A673 (cell line): Measurements from ENCODE around the gene RECK. TPM values are rescaled to one million over a fixed set of nuclear protein-coding genes. Genes with fewer than 3 reads are reported as not detected.

Experiments
- BruUV-seq: library from RNA; stranded (reverse); fragments of 400-500 nt; replicated peaks from 2 replicates; lab custom pipeline; 2021; lab: Mats Ljungman, UMichigan
- CTCF ChIA-PET: fragments of 300-600 bp; sonication (Branson Sonifier 250); formaldehyde crosslinking; loops from one replicate; lab custom pipeline; 2022; ENCODE audit warnings: antibody characterized with exemption; lab: Charles Lee
- POLR2A ChIA-PET: fragments of 300-600 bp; sonication (Branson Sonifier 250); formaldehyde crosslinking; loops from one replicate; lab custom pipeline; 2022; ENCODE audit warnings: antibody characterized with exemption; ENCODE audit not compliant: low non-redundant PET; lab: Charles Lee
- DNase-seq: peaks from one replicate; pipeline ENCODE4 v3.0.0-alpha.2; 2015; ENCODE audit warnings: low spot score
- H3K27ac ChIP-seq: fragments of 200-600 bp; sonication (generic); 2 replicates; pipeline ENCODE4 v1.5.1; 2016; ENCODE audit warnings: mixed run types, low read depth, mild to moderate bottlenecking, mixed read lengths, antibody characterized with exemption, low read length; ENCODE audit not compliant: poor library complexity, severe bottlenecking
- H3K27me3 ChIP-seq: fragments of 200-600 bp; sonication (generic); replicated peaks from 2 replicates; pipeline ENCODE4 v1.6.1; 2017; ENCODE audit warnings: mixed run types, low read depth, mild to moderate bottlenecking, mixed read lengths, antibody characterized with exemption, low read length; ENCODE audit not compliant: insufficient read depth, poor library complexity
- H3K36me3 ChIP-seq: fragments of 200-600 bp; sonication (generic); 2 replicates; pipeline ENCODE4 v1.6.1; 2016; ENCODE audit warnings: mixed run types, mild to moderate bottlenecking, mixed read lengths, antibody characterized with exemption, low read length; ENCODE audit not compliant: insufficient read depth, poor library complexity, severe bottlenecking
- H3K4me1 ChIP-seq: fragments of 200-600 bp; sonication (generic); 2 replicates; pipeline ENCODE4 v1.6.1; 2017; ENCODE audit warnings: mixed run types, mild to moderate bottlenecking, mixed read lengths, antibody characterized with exemption, low read length; ENCODE audit not compliant: insufficient read depth, poor library complexity, severe bottlenecking
- H3K4me3 ChIP-seq: fragments of 200-600 bp; sonication (generic); 2 replicates; pipeline ENCODE4 v1.5.1; 2016; ENCODE audit warnings: low read depth, mixed run types, mild to moderate bottlenecking, mixed read lengths, low read length; ENCODE audit not compliant: poor library complexity, severe bottlenecking
- H3K9me3 ChIP-seq: fragments of 200-600 bp; sonication (generic); 2 replicates; pipeline ENCODE4 v1.6.1; 2016; ENCODE audit warnings: mixed run types, low read depth, mild to moderate bottlenecking, mixed read lengths, antibody characterized with exemption, low read length; ENCODE audit not compliant: poor library complexity, severe bottlenecking
- CTCF ChIP-seq: fragments of 300-800, 200-600 bp; sonication (generic); conservative IDR thresholded peaks from 2 replicates; pipeline ENCODE4 v1.5.1; 2017; ENCODE audit warnings: low read depth, mild to moderate bottlenecking, antibody characterized with exemption, low read length, moderate library complexity, mixed read lengths
- EZH2 ChIP-seq: fragments of 200-600 bp; sonication (generic); IDR thresholded peaks from 2 replicates; pipeline ENCODE4 v1.6.1; 2017; ENCODE audit warnings: borderline replicate concordance, low read depth, mild to moderate bottlenecking, mixed read lengths, antibody characterized with exemption, low read length; ENCODE audit not compliant: poor library complexity, severe bottlenecking
- intact Hi-C: fragments of 100-400 bp; cut with micrococcal nuclease; formaldehyde crosslinking; loops from one replicate; pipeline ENCODE4 v1.10.0; 2022; ENCODE audit not compliant: unreplicated experiment
- total RNA-seq: library from RNA; stranded (reverse); gene quantifications from 2 replicates; pipeline ENCODE4 v1.2.3, GENCODE V29; 2021

Gene RECK
- total RNA-seq, 1 experiment from 2014 or later: 9.1 TPM

DNA sequence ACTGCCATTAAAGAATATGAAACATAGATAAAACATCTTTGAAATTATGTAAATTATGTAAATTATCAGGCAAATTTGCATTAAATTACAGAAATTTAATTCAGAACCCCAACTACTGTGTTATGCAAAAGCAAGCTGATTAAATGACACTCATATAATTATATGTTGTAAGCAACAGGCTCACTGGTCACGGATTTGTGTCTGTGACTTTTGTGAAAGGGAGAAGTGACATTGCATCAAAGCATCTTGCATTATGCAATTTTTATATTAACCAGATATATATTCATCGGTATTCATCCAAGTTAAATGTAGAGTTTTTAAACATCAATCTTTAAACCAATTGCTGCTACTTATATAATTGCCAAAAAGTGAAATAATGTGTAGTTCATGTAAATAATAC lies 86.8 kb downstream of the RECK start:
- DNase-seq: no peak
- H3K9me3 ChIP-seq: no peaks in the 10 kb centered on the region
- no peak overlapping the region for H3K4me3 ChIP-seq
- intact Hi-C loops: no loop called here
- ChIA-PET POLR2A (no interaction called here), CTCF (no interaction called here)
- no peaks in the 10 kb centered on the region for H3K27me3 ChIP-seq
- no peaks in the 10 kb centered on the region for H3K36me3 ChIP-seq
- H3K27ac ChIP-seq: no peak overlapping the region
- H3K4me1 ChIP-seq: no peaks in the 10 kb centered on the region
- no TSS peak for BruUV-seq
- TF ChIP-seq CTCF (no peak), EZH2 (no peak)

DNA sequence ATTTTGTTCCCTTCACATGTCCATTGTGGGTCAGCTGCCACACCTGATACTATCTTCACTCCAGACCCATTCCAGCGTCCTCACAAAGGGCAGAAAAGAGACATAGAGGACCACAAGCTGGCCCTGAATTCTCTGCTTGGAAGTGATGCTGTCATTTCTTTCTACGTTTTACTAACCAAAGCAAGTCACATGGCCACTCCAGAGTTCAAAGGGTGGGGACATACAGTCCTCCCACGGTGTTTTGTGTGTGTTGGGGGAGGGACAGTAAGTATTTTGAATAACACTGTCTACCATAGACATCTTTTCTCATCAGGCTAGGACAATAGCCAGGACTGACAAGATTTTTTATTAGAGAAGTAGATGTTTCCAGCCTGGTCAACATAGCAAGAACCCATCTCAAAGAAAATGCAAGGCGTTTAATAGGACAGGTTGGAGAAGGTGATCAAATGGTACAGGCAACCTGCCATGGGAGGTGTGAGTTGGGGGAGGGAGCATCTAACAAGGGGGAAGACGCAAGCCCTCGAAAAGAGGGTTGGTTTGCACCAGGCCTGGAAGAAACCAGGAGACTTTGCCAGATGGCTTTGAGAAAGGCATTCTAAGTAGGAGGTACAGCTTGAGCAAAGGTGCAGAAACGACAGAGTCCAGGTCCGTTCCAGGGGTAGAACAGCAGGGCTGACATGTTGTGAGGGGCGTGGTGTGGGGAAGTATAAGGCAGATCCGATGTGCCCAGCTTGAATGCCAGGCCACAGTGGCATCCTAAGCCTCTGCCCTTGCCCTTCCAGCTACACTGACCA lies 88.5 kb downstream of the RECK start:
- intact Hi-C loops: no loop called here
- ChIA-PET POLR2A (no interaction called here), CTCF (no interaction called here)
- Histone ChIP-seq H3K9me3 (no peaks in the 10 kb centered on the region), H3K4me3 (no peak overlapping the region), H3K36me3 (no peaks in the 10 kb centered on the region), H3K27ac (no peak overlapping the region), H3K27me3 (no peaks in the 10 kb centered on the region), H3K4me1 (no peaks in the 10 kb centered on the region)
- BruUV-seq: no TSS peak
- no peak for DNase-seq
- TF ChIP-seq EZH2 (no peak), CTCF (no peak)

DNA sequence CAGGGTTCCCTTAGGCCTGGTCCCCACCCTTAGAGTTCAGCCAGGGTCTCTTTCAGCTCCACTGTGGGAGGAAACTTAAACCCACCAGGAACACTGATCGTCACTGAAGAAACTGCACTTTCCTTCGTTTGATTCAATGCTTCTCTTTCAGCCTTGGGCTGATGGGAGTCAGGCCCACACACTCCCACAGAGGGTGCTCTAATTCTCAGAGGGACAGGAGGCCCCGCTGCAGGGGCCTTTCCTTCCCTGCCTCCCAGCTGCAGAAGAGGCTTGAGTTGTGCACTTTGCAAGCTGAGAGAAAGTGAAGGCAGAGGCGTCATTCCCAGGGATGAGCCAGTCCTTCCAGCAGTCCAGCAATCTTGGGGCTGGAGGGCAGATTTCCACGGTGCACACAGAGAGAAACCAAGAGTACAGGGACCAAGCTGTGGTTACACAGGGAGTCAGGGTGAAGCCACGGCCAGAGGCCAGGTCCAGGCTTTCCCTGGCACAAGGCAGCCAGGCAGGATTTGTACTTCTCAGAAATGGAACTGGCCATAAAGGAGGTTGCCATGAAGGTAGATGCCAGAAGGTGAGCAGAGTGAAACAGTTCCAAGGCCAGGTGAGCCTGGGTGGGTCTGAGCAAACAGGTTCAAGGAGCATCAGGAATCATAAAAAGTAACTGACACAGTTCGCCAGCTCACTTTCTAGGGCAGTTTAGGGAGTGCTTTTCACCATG lies 89.5 kb downstream of the RECK start:
- DNase-seq: no peak
- Histone ChIP-seq H3K27me3 (no peaks in the 10 kb centered on the region), H3K36me3 (no peaks in the 10 kb centered on the region), H3K9me3 (no peaks in the 10 kb centered on the region), H3K4me3 (no peak overlapping the region), H3K27ac (no peak overlapping the region), H3K4me1 (no peaks in the 10 kb centered on the region)
- no TSS peak for BruUV-seq
- intact Hi-C loops: no loop called here
- ChIA-PET CTCF (no interaction called here), POLR2A (no interaction called here)
- no peak for TF ChIP-seq EZH2
- no peak for TF ChIP-seq CTCF
